Astrocyte of the spinal cord (primary cell): Measurements from ENCODE around the gene PRMT3.

Source experiments
- DNase-seq: peaks from one replicate; pipeline ENCODE4 v3.0.0; 2011; ENCODE audit warnings: low read depth, low spot score
- H3K4me3 ChIP-seq: 2 replicates; pipeline ENCODE4 v1.5.1; 2011; ENCODE audit warnings: low read depth, mild to moderate bottlenecking, low read length, moderate library complexity
- in situ Hi-C: cut with HindIII; loops from 2 replicates; pipeline ENCODE4 v1.10.0; 2017; ENCODE audit warnings: low sequenced_read_pairs
- TF ChIP-seq, protein P1 (sequence below): IDR thresholded peaks from 2 replicates; pipeline ENCODE4 v1.5.1; 2012; ENCODE audit warnings: low read depth, mild to moderate bottlenecking, low read length, inconsistent platforms

The PRMT3 gene

DNA sequence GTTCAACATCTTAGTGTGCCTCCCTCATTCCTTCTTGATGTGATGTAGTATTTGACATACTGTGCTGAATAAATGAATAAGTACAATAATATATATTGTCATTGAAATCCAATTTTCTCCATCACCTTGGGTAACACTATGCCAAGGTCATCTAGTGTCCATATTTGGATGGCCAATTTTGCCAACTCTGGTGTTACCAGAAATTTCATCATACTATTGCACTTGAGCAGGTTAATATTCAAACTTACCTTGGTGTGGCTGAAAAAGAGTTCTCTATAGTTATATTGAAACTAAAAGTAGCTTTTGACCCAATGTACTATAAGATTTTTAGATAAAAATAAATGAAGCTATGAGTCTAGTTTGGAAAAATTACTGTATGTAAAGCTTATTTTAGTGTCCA lies 113.7 kb downstream of the PRMT3 start:
- TF ChIP-seq, protein P1, sequence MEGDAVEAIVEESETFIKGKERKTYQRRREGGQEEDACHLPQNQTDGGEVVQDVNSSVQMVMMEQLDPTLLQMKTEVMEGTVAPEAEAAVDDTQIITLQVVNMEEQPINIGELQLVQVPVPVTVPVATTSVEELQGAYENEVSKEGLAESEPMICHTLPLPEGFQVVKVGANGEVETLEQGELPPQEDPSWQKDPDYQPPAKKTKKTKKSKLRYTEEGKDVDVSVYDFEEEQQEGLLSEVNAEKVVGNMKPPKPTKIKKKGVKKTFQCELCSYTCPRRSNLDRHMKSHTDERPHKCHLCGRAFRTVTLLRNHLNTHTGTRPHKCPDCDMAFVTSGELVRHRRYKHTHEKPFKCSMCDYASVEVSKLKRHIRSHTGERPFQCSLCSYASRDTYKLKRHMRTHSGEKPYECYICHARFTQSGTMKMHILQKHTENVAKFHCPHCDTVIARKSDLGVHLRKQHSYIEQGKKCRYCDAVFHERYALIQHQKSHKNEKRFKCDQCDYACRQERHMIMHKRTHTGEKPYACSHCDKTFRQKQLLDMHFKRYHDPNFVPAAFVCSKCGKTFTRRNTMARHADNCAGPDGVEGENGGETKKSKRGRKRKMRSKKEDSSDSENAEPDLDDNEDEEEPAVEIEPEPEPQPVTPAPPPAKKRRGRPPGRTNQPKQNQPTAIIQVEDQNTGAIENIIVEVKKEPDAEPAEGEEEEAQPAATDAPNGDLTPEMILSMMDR: no peak
- DNase-seq: no peak
- in situ Hi-C loops: no loop called here
- no peak overlapping the region for H3K4me3 ChIP-seq

DNA sequence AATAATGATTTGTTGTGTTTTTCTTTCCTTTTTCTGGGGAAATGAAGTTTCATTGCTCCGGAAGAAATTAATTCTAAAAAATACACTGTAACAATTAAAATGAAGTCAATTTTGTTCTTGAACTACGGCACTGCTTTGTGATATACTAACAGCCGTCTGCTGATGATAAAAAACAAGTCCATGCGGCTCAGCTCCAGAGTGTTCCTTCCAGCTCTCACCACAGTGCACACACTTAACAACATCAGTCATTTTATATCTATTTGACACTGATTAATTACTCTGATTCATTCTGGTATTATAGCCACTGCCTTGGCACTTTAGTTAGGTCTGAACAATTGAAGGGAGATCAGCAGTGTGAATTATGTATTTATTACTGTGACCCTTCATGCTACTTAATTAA lies 114.5 kb downstream of the PRMT3 start:
- DNase-seq: no peak
- in situ Hi-C loops: no loop called here
- no peak overlapping the region for H3K4me3 ChIP-seq
- TF ChIP-seq, protein P1: no peak

DNA sequence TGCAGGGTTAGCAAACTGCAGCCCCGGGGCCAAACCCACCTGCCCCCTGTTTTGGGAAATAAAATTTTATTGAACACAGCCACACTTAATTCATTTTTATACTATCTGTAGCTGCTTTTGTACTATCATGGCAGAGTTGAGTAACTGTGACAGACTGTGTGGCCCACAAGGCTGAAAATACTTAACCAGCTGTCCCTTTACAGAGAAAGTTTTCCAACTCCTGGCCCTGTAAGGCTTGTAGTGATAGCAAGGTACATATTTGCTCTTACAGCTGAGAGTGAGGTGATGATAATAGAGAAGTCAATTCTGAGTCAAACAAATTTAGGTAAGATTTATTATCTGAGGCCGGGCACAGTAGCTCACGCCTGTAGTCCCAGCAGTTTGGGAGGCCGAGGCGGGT lies 124.5 kb downstream of the PRMT3 start:
- DNase-seq: no peak
- no peak overlapping the region for H3K4me3 ChIP-seq
- TF ChIP-seq, protein P1: no peak
- in situ Hi-C loops: no loop called here

- DNase-seq: no peak
- no peak overlapping the region for H3K4me3 ChIP-seq
- in situ Hi-C loops: no loop called here
- TF ChIP-seq, protein P1: no peak
Observed at GRCh38 chr11:20512869-20513268, 125.4 kb downstream of the PRMT3 start.

DNA sequence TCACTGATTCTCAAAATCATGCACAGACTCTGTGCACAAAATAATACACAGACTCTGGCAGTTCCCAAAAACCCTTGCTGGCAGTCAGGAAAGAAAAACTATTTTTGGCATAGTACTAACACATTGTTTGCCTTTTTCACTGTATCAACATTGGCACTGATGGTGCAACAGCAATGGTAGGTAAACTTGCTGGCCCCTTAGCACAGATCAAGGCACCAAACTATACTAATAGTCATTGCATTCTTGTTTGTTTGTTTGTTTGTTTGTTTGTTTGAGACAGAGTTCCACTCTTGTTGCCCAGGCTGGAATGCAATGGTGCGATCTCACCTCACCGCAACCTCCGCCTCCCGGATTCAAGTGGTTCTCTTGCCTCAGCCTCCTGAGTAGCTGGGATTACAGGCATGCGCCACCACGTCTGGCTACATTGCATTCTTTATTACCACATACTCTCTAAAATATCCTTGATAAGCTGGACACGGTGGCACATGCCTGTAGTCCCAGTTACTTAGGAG lies 130.9 kb downstream of the PRMT3 start:
- no peak overlapping the region for H3K4me3 ChIP-seq
- in situ Hi-C loops: no loop called here
- no peak for DNase-seq
- TF ChIP-seq, protein P1: no peak

GRCh38 chr11:20522536-20522935 lies 135.0 kb downstream of the PRMT3 start:
- no peak for DNase-seq
- TF ChIP-seq, protein P1: no peak
- in situ Hi-C loops: no loop called here

GRCh38 chr11:20529757-20530156 lies 142.2 kb downstream of the PRMT3 start:
- TF ChIP-seq, protein P1: no peak
- H3K4me3 ChIP-seq: no peak overlapping the region
- DNase-seq: no peak
- in situ Hi-C loops: no loop called here

More at GRCh38 chr11:20522536-20522935, 135.0 kb downstream of the PRMT3 start:
- H3K4me3 ChIP-seq: no peak overlapping the region
